ENCODE results near the gene CPPED1. TPM values are rescaled to one million over a fixed set of nuclear protein-coding genes. Genes with fewer than 3 reads are reported as not detected.

CPPED1 gene
- total and polyA plus RNA-seq, 2 experiments from 2014 or later, result 6.2 to 7.3 TPM

GRCh38 chr16:12681653-12682052 lies 122.0 kb downstream of the CPPED1 start (continued):
- TF ChIP-seq, protein P1, sequence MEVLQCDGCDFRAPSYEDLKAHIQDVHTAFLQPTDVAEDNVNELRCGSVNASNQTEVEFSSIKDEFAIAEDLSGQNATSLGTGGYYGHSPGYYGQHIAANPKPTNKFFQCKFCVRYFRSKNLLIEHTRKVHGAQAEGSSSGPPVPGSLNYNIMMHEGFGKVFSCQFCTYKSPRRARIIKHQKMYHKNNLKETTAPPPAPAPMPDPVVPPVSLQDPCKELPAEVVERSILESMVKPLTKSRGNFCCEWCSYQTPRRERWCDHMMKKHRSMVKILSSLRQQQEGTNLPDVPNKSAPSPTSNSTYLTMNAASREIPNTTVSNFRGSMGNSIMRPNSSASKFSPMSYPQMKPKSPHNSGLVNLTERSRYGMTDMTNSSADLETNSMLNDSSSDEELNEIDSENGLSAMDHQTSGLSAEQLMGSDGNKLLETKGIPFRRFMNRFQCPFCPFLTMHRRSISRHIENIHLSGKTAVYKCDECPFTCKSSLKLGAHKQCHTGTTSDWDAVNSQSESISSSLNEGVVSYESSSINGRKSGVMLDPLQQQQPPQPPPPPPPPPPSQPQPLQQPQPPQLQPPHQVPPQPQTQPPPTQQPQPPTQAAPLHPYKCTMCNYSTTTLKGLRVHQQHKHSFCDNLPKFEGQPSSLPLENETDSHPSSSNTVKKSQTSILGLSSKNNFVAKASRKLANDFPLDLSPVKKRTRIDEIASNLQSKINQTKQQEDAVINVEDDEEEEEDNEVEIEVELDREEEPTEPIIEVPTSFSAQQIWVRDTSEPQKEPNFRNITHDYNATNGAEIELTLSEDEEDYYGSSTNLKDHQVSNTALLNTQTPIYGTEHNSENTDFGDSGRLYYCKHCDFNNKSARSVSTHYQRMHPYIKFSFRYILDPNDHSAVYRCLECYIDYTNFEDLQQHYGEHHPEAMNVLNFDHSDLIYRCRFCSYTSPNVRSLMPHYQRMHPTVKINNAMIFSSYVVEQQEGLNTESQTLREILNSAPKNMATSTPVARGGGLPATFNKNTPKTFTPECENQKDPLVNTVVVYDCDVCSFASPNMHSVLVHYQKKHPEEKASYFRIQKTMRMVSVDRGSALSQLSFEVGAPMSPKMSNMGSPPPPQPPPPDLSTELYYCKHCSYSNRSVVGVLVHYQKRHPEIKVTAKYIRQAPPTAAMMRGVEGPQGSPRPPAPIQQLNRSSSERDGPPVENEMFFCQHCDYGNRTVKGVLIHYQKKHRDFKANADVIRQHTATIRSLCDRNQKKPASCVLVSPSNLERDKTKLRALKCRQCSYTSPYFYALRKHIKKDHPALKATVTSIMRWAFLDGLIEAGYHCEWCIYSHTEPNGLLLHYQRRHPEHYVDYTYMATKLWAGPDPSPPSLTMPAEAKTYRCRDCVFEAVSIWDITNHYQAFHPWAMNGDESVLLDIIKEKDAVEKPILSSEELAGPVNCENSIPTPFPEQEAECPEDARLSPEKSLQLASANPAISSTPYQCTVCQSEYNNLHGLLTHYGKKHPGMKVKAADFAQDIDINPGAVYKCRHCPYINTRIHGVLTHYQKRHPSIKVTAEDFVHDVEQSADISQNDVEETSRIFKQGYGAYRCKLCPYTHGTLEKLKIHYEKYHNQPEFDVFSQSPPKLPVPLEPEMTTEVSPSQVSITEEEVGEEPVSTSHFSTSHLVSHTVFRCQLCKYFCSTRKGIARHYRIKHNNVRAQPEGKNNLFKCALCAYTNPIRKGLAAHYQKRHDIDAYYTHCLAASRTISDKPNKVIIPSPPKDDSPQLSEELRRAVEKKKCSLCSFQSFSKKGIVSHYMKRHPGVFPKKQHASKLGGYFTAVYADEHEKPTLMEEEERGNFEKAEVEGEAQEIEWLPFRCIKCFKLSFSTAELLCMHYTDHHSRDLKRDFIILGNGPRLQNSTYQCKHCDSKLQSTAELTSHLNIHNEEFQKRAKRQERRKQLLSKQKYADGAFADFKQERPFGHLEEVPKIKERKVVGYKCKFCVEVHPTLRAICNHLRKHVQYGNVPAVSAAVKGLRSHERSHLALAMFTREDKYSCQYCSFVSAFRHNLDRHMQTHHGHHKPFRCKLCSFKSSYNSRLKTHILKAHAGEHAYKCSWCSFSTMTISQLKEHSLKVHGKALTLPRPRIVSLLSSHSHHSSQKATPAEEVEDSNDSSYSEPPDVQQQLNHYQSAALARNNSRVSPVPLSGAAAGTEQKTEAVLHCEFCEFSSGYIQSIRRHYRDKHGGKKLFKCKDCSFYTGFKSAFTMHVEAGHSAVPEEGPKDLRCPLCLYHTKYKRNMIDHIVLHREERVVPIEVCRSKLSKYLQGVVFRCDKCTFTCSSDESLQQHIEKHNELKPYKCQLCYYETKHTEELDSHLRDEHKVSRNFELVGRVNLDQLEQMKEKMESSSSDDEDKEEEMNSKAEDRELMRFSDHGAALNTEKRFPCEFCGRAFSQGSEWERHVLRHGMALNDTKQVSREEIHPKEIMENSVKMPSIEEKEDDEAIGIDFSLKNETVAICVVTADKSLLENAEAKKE (CRISPR knock-in tag; IDR thresholded peaks at IDR 0.05), result no peak
- no peak for TF ChIP-seq JUNB (IDR thresholded peaks at IDR 0.05; ENCODE audit: unreplicated experiment)
- TF ChIP-seq NANOG (IDR thresholded peaks at IDR 0.05; ENCODE audit: borderline replicate concordance), result no peak
- no peak for TF ChIP-seq ZNF114 (CRISPR knock-in tag; IDR thresholded peaks at IDR 0.05)
- TF ChIP-seq CREB1 (CRISPR knock-in tag; IDR thresholded peaks at IDR 0.05; ENCODE audit: low read depth), result no peak
- TF ChIP-seq ZNF331 (CRISPR knock-in tag; IDR thresholded peaks at IDR 0.05; ENCODE audit: low read depth), result no peak
- TF ChIP-seq, protein P2, sequence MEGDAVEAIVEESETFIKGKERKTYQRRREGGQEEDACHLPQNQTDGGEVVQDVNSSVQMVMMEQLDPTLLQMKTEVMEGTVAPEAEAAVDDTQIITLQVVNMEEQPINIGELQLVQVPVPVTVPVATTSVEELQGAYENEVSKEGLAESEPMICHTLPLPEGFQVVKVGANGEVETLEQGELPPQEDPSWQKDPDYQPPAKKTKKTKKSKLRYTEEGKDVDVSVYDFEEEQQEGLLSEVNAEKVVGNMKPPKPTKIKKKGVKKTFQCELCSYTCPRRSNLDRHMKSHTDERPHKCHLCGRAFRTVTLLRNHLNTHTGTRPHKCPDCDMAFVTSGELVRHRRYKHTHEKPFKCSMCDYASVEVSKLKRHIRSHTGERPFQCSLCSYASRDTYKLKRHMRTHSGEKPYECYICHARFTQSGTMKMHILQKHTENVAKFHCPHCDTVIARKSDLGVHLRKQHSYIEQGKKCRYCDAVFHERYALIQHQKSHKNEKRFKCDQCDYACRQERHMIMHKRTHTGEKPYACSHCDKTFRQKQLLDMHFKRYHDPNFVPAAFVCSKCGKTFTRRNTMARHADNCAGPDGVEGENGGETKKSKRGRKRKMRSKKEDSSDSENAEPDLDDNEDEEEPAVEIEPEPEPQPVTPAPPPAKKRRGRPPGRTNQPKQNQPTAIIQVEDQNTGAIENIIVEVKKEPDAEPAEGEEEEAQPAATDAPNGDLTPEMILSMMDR (conservative IDR thresholded peaks at IDR 0.05; ENCODE audit: low read depth in 2 of 2), result no peak
- TF ChIP-seq EZH2phosphoT487 (IDR thresholded peaks at IDR 0.05; ENCODE audit: unreplicated experiment), result no peak
- TF ChIP-seq POLR2AphosphoS5 (IDR thresholded peaks at IDR 0.05; ENCODE audit: low read depth), result no peak
- TF ChIP-seq REST (IDR thresholded peaks at IDR 0.05; ENCODE audit: unreplicated experiment), result no peak
- TF ChIP-seq STAT1 (IDR thresholded peaks at IDR 0.05; ENCODE audit: unreplicated experiment), result no peak

Measured in GM23338 (cell line).